Endothelial cell of umbilical vein (primary cell): ENCODE data around the gene CYP17A1. TPM values are rescaled to one million over a fixed set of nuclear protein-coding genes. Genes with fewer than 3 reads are reported as not detected.
A peak's percentile ranks its signal among the peaks of the same experiment; 100 is the strongest.

Source experiments
- BruUV-seq: library from RNA; stranded (reverse); fragments of 400-500 nt; replicated peaks from 2 replicates; lab custom pipeline; 2021; lab: Mats Ljungman, UMichigan
- CTCF ChIA-PET: fragments of 300-600, 350-600 bp; sonication (Branson Sonifier 250); formaldehyde crosslinking; loops from one replicate; lab custom pipeline; 2021; ENCODE audit warnings: antibody characterized with exemption, inconsistent platforms; lab: Charles Lee
- POLR2A ChIA-PET: fragments of 300-600, 350-600 bp; sonication (Branson Sonifier 250); formaldehyde crosslinking; loops from one replicate; lab custom pipeline; 2021; ENCODE audit warnings: antibody characterized with exemption, inconsistent platforms; lab: Charles Lee
- DNase-seq: peaks from one replicate; pipeline ENCODE4 v3.0.0-alpha.2; 2011; ENCODE audit warnings: low read depth, low spot score
- FAIRE-seq: peaks from 2 replicates; lab custom pipeline; 2011; peaks lifted over from hg19 to GRCh38; lab: Jason Lieb, UNC
- H2AFZ ChIP-seq: 2 replicates; pipeline ENCODE4 v1.6.0; 2012; ENCODE audit warnings: low read depth, low read length, control low read depth, inconsistent platforms
- H3K27ac ChIP-seq: 2 replicates; pipeline ENCODE4 v1.5.1; 2011; ENCODE audit warnings: low read depth, mild to moderate bottlenecking, control low read depth, low read length, moderate library complexity; ENCODE audit not compliant: insufficient read depth
- H3K27me3 ChIP-seq, 2 experiments: 2 replicates each; pipeline versions ENCODE4 v1.6.0 to v1.6.1; 2011; ENCODE audit warnings: low read length in 2 of 2, mixed read lengths in 1 of 2; ENCODE audit not compliant: control insufficient read depth in 2 of 2, insufficient read depth in 2 of 2
- H3K36me3 ChIP-seq, 2 experiments: 2 replicates in 1 of 2; 3 replicates in 1 of 2; pipeline ENCODE4 v1.5.1; 2011; ENCODE audit warnings: low read length in 2 of 2, mild to moderate bottlenecking in 1 of 2, moderate library complexity in 1 of 2; ENCODE audit not compliant: control insufficient read depth in 2 of 2, insufficient read depth in 2 of 2; ENCODE audit errors: extremely low read depth in 1 of 2
- H3K4me1 ChIP-seq: 3 replicates; pipeline ENCODE4 v1.5.1; 2011; ENCODE audit warnings: mild to moderate bottlenecking, low read length; ENCODE audit not compliant: control insufficient read depth, insufficient read depth; ENCODE audit errors: extremely low read depth
- H3K4me2 ChIP-seq: 2 replicates; pipeline ENCODE4 v1.6.1; 2011; ENCODE audit warnings: low read length, control low read depth, mixed read lengths; ENCODE audit not compliant: insufficient read depth
- H3K4me3 ChIP-seq, 3 experiments: fragments of 200-600 bp in 1 of 3; sonication (generic), shearing (Covaris generic) in 1 of 3; replicated peaks in 1 of 3; 2 replicates each; pipeline ENCODE4 v1.5.1; 2011 to 2016; ENCODE audit warnings: control low read depth in 3 of 3, low read length in 3 of 3, mild to moderate bottlenecking in 2 of 3, inconsistent platforms in 1 of 3, low read depth in 1 of 3, moderate library complexity in 1 of 3; ENCODE audit not compliant: insufficient read depth in 1 of 3
- H3K79me2 ChIP-seq: 2 replicates; pipeline ENCODE4 v1.6.0; 2012; ENCODE audit warnings: low read length, inconsistent platforms; ENCODE audit not compliant: control insufficient read depth, insufficient read depth
- H3K9ac ChIP-seq: replicated peaks from 2 replicates; pipeline ENCODE3; 2011; ENCODE audit warnings: low read length, control low read depth; ENCODE audit not compliant: insufficient read depth; ENCODE audit errors: extremely low read depth
- H3K9me1 ChIP-seq: replicated peaks from 3 replicates; pipeline ENCODE4 v1.6.0; 2011; ENCODE audit warnings: mild to moderate bottlenecking, low read length; ENCODE audit not compliant: control insufficient read depth, insufficient read depth; ENCODE audit errors: extremely low read depth
- H3K9me3 ChIP-seq: replicated peaks from 2 replicates; pipeline ENCODE4 v1.5.1; 2012; ENCODE audit warnings: low read length, inconsistent platforms; ENCODE audit not compliant: control insufficient read depth, insufficient read depth
- H4K20me1 ChIP-seq: replicated peaks from 2 replicates; pipeline ENCODE3; 2011; ENCODE audit warnings: mild to moderate bottlenecking, low read length; ENCODE audit not compliant: control insufficient read depth, insufficient read depth; ENCODE audit errors: extremely low read depth
- FOS ChIP-seq: IDR thresholded peaks from 2 replicates; pipeline ENCODE4 v1.6.1; 2011; ENCODE audit warnings: mild to moderate bottlenecking, low read length, moderate library complexity, borderline replicate concordance; ENCODE audit not compliant: insufficient read depth
- GATA2 ChIP-seq: IDR thresholded peaks from 2 replicates; pipeline ENCODE4 v1.7.0; 2011; ENCODE audit warnings: low read depth, mild to moderate bottlenecking, moderate library complexity, mixed read lengths, low read length; ENCODE audit not compliant: insufficient read length, insufficient read depth
- MAX ChIP-seq: IDR thresholded peaks from 2 replicates; pipeline ENCODE4 v1.6.1; 2011; ENCODE audit not compliant: insufficient read depth, insufficient read length
- POLR2A ChIP-seq: IDR thresholded peaks from 2 replicates; pipeline ENCODE4 v1.6.1; 2012; ENCODE audit warnings: low read depth, mild to moderate bottlenecking, control low read depth, low read length
- dilution Hi-C: fragments of 300-500 bp; cut with MboI; formaldehyde crosslinking; loops from one replicate; pipeline ENCODE4 v1.15.0; 2019; ENCODE audit warnings: low sequenced_read_pairs; ENCODE audit not compliant: extremely low pct_ligation_motif_present
- intact Hi-C: fragments of 100-400 bp; cut with micrococcal nuclease; formaldehyde crosslinking; loops from one replicate; pipeline ENCODE4 v1.10.0; 2022
- polyA plus RNA-seq, 4 experiments: library from polyadenylated mRNA; depleted of rRNA in 3 of 4; stranded (reverse) in 3 of 4; unstranded in 1 of 4; fragments of >200 nt; gene quantifications; 2 replicates each; pipeline versions ENCODE4 v1.2.1 to v1.2.3, GENCODE V29; 2011 to 2012; ENCODE audit warnings: missing spikeins in 1 of 4
- total RNA-seq: library from RNA; stranded (reverse); gene quantifications from 2 replicates; pipeline ENCODE4 v1.2.3, GENCODE V29; 2021

CYP17A1 gene
- total and polyA plus RNA-seq, 2 donors (not counting 3 experiments of a cell fraction or from before 2014, with no cell fraction given): not detected

GRCh38 chr10:102783568-102783967, 53.6 kb downstream of the CYP17A1 start:
- Histone ChIP-seq H3K27me3 (no peaks in the 10 kb centered on the region), H3K4me1 (peaks cover 44% of the 10 kb centered on the region), H3K36me3 (peaks cover 0 to 2% of the 10 kb centered on the region in 2 experiments), H3K79me2 (peaks cover 18% of the 10 kb centered on the region), H4K20me1 (no peaks in the 10 kb centered on the region), H3K27ac (peak overlapping the region; percentile 77), H3K4me2 (peak overlapping the region; percentile 50), H3K9me1 (no peaks in the 10 kb centered on the region), H3K4me3 (no peak overlapping the region), H3K9ac (peak overlapping the region; percentile 55), H3K9me3 (no peaks in the 10 kb centered on the region), H2AFZ (no peak overlapping the region)
- intact Hi-C loops: loop anchor here (1.0 kb wide), 1 partner anchor 13 kb away; no protein-coding TSS in a partner anchor
- FAIRE-seq: peak; percentile 56
- no TSS peak for BruUV-seq
- ChIA-PET CTCF (no interaction called here), POLR2A (no interaction called here)
- TF ChIP-seq MAX: no peak
- TF ChIP-seq POLR2A: no peak
- TF ChIP-seq FOS: no peak
- dilution Hi-C loops: no loop called here
- DNase-seq: no peak

GRCh38 chr10:102782673-102783551, 54.3 kb downstream of the CYP17A1 start:
- Histone ChIP-seq H3K79me2 (peaks cover 23% of the 10 kb centered on the region), H3K9me3 (no peaks in the 10 kb centered on the region), H3K4me3 (peak overlapping the region in 1 of 3 experiments; percentile 24), H3K9ac (peak overlapping the region; percentile 55), H3K27me3 (no peaks in the 10 kb centered on the region), H3K36me3 (peaks cover 0 to 2% of the 10 kb centered on the region in 2 experiments), H2AFZ (no peak overlapping the region), H4K20me1 (no peaks in the 10 kb centered on the region), H3K4me2 (peak overlapping the region; percentile 50), H3K4me1 (peaks cover 49% of the 10 kb centered on the region), H3K9me1 (no peaks in the 10 kb centered on the region), H3K27ac (peak overlapping the region; percentile 77)
- POLR2A ChIA-PET: interaction anchor here (1.5 kb wide), 1 partner anchor 20 kb away, joined by 7 read pairs; no protein-coding TSS in a partner anchor
- no TSS peak for BruUV-seq
- dilution Hi-C loops (no loop called here), intact Hi-C loops (loop anchor here (1.0 kb wide), 4 partner anchors 13 to 33 kb away; no protein-coding TSS in a partner anchor)
- FAIRE-seq (no peak), DNase-seq (peak; percentile 97)
- CTCF ChIA-PET: interaction anchor here (0.9 to 1.6 kb wide), 3 partner anchors 18 to 29 kb away, joined by 3 to 5 read pairs (median 4); no protein-coding TSS in a partner anchor
- TF ChIP-seq GATA2 (peak; percentile 28), MAX (no peak)
